Ovary (tissue), 9 donors: ENCODE data around the gene RPTOR. TPM values are rescaled to one million over a fixed set of nuclear protein-coding genes. Genes with fewer than 3 reads are reported as not detected.

Source experiments
- DNase-seq, 5 donors: peaks; one replicate each; pipeline ENCODE4 v3.0.0-alpha.2; 2019 to 2020
- H3K27ac ChIP-seq, 2 donors: fragments of 200-600 bp; one replicate each; pipeline versions ENCODE4 v1.5.1 to v1.8.0; 2019 to 2022
- H3K27me3 ChIP-seq: fragments of 200-600 bp; one replicate; pipeline ENCODE4 v1.8.0; 2022
- H3K36me3 ChIP-seq: fragments of 200-600 bp; sonication (generic); one replicate; pipeline ENCODE4 v1.5.1; 2019
- H3K4me1 ChIP-seq: one replicate; pipeline ENCODE4 v1.8.1; 2013; ENCODE audit warnings: mild to moderate bottlenecking, moderate library complexity; ENCODE audit not compliant: insufficient read depth
- H3K4me3 ChIP-seq: fragments of 200-600 bp; sonication (generic); one replicate; pipeline ENCODE4 v1.5.1; 2017
- H3K9me3 ChIP-seq, 2 donors: fragments of 200-600 bp in 1 of 2; sonication (generic) in 1 of 2; one replicate each; pipeline versions ENCODE4 v1.5.1 to v1.8.1; 2013 to 2019; ENCODE audit warnings: mild to moderate bottlenecking in 1 of 2, moderate library complexity in 1 of 2
- EP300 ChIP-seq: sonication (generic); formaldehyde crosslinking; IDR thresholded peaks from one replicate; pipeline ENCODE4 v1.6.1; 2017; ENCODE audit warnings: antibody characterized with exemption
- POLR2A ChIP-seq: fragments of 450-650 bp; IDR thresholded peaks from one replicate; pipeline ENCODE4 v1.6.1; 2017; ENCODE audit warnings: antibody characterized with exemption, mild to moderate bottlenecking, moderate library complexity
- WGBS, 3 donors: extraction: QIAGEN DNeasy Blood & Tissue Kit in 1 of 3; methylation state at CpG; one replicate each; pipeline versions ENCODE4 v1.1.5 to v1.1.7; 2013 to 2017; 5-methylcytosine and 5-hydroxymethylcytosine counted together
- intact Hi-C, 4 donors: fragments of 100-400 bp; cut with DNase I; formaldehyde crosslinking; loops; one replicate each; pipeline versions ENCODE4 v1.11.0 to v1.15.1; 2022 to 2023
- polyA plus RNA-seq, 2 donors: library from polyadenylated mRNA; stranded (reverse); fragments of 200-250 nt in 1 of 2; fragments of 350-450 nt in 1 of 2; fragmentation: Illumina TruSeq in 1 of 2; extraction: RNeasy Lipid Tissue Mini Kit (QIAGEN cat#74804) in 1 of 2; gene quantifications; one replicate each; pipeline ENCODE4 v1.2.3, GENCODE V29; 2013 to 2014
- total RNA-seq, 7 donors: library from RNA; depleted of rRNA in 2 of 7; stranded (reverse); fragments of >200 nt in 2 of 7; fragmentation: NEBNext Ultra II Directional in 3 of 7; extraction: Animal tissue kit (Norgen Biotek cat#: 25700) in 3 of 7; gene quantifications; one replicate each; pipeline versions ENCODE4 v1.1.0 to v1.2.4, GENCODE V29; 2016 to 2023
- TF ChIP-seq, protein P1 (sequence below), 3 donors: fragments of 450-650 bp in 2 of 3; fragments of 200-600 bp in 1 of 3; IDR thresholded peaks; one replicate each; pipeline versions ENCODE4 v1.5.1 to v1.8.0; 2016 to 2022; ENCODE audit warnings: antibody characterized with exemption in 3 of 3, mild to moderate bottlenecking in 1 of 3
- donor health status: DM: no; HTN: no; CAD: no; lungs with moderate emphysema.
- donor health status: DM: no; HTN: no; CAD: no.
- donor health status: Bipolar disorder and iron deficiency.
- donor health status: DM: yes; HTN: yes; CAD: no.
- donor health status: DM: no; HTN: no; CAD: no.
- donor health status: DM: yes; HTN: yes; CAD: no.

Gene RPTOR
- total and polyA plus RNA-seq, 9 donors = 11.1 to 41.9 (median 27.9) TPM

DNA sequence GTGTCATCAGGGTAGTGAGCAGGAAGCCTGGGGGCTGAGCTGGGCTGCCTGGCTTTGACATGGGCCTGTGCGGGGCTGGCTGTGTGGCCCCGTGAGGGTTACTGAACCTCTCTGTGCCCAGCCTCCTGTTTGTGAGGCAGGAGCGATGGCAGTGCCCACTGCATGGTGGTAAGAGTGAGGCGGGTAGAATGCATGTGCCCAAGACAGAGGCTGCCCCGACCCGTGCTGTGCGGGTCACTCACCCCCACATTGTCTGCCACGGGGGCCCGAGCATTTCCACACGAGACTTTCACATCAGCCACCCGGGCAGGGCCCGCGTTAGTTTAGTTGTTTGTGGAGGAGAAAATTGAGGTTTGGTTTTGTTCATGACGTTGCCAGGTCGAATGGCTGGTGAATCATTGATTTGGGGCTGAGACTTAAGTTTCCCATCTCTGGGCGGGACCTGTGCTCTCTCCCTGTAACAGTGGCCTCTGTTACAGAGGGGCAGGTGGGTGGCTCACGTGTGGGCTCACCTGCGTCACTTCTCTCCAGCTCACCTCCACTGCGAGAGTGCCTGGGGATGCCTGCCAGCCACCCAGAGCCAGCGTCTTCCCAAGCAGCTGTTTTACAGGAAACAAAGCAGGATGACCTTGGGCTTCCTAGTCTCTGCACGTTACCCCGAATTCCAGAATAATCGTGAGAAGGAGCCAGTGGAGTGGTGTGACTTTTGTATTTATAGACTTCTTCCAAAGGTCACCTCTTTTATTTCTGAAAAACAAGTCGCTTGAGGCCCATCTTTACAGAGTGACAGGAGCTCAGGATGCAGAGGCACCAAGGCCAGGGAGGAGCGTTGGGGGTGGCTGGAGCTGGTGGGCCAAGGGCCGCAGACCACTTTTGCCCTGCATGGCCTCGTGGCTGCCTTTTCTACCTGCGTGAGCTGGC is 150.6 kb downstream of the RPTOR start:
- 51 to 67% (median 53%) methylated on average over 27 to 28 of the region's 28 CpGs for WGBS, 3 donors
- H3K4me1 ChIP-seq = peaks cover 27% of the 10 kb centered on the region
- DNase-seq = peak in 4 of 5 donors; percentile 49 to 73 (median 55)
- H3K27me3 ChIP-seq = no peaks in the 10 kb centered on the region
- TF ChIP-seq POLR2A (no peak), EP300 (no peak)
- TF ChIP-seq, protein P1, sequence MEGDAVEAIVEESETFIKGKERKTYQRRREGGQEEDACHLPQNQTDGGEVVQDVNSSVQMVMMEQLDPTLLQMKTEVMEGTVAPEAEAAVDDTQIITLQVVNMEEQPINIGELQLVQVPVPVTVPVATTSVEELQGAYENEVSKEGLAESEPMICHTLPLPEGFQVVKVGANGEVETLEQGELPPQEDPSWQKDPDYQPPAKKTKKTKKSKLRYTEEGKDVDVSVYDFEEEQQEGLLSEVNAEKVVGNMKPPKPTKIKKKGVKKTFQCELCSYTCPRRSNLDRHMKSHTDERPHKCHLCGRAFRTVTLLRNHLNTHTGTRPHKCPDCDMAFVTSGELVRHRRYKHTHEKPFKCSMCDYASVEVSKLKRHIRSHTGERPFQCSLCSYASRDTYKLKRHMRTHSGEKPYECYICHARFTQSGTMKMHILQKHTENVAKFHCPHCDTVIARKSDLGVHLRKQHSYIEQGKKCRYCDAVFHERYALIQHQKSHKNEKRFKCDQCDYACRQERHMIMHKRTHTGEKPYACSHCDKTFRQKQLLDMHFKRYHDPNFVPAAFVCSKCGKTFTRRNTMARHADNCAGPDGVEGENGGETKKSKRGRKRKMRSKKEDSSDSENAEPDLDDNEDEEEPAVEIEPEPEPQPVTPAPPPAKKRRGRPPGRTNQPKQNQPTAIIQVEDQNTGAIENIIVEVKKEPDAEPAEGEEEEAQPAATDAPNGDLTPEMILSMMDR (IDR thresholded peaks at IDR 0.05) = no peak
- no peaks in the 10 kb centered on the region for H3K9me3 ChIP-seq
- intact Hi-C loops = no loop called here
- H3K4me3 ChIP-seq = no peak overlapping the region
- peak overlapping the region in 1 of 2 donors; percentile 56 for H3K27ac ChIP-seq
- H3K36me3 ChIP-seq = no peaks in the 10 kb centered on the region

DNA sequence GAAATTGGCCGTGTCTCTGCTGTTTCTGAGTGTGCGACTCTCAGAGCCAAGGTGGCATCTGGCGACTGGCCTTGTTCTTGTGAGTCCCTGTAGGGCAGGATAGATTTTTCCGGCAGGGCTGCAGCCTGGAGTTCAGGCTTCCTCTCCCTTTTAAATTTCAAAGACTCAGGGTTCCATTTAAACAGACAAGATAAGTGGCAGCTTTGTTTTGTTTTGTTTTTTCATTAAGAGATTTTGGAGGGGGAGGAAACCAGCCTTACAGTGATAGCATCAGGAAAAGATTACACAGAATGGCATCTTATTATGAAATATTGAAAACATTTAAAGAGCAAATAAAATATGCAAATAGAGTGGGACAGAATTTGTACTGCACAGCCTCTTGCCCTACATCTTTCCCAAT is 151.3 kb downstream of the RPTOR start:
- intact Hi-C loops = no loop called here
- 39 to 78% (median 44%) methylated on average over 4 of the region's 4 CpGs for WGBS, 3 donors
- no peak for DNase-seq

DNA sequence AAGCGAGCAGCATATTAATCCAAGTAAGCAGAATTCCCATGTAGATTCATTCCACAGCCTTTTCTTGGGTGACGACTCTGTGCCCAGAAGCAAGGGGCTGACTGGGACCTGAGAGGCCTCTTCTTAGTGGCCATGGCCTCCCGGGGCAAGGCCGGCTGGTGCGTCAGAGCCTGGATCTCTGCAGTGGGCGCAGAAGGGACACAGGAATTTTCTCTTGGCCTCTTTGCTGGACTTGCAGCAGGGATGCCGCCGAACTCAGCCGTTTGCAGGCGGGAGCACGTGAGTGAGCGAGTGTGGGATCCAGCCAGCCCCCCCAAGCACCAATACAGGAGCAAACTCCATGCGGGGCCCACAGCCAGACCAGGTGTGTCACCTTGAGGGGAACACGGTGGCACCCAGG is 151.8 kb downstream of the RPTOR start:
- Histone ChIP-seq H3K36me3 (no peaks in the 10 kb centered on the region), H3K9me3 (no peaks in the 10 kb centered on the region), H3K4me1 (peaks cover 27% of the 10 kb centered on the region), H3K27ac (peak overlapping the region in 1 of 2 donors; percentile 56), H3K4me3 (no peak overlapping the region), H3K27me3 (no peaks in the 10 kb centered on the region)
- WGBS, 3 donors = 27 to 56% (median 39%) methylated on average over 14 of the region's 14 CpGs
- DNase-seq = peak; percentile 34 to 72 (median 61)
- intact Hi-C loops = no loop called here
- TF ChIP-seq POLR2A (no peak), EP300 (no peak)
- TF ChIP-seq, protein P1 (IDR thresholded peaks at IDR 0.05) = no peak

More for the DNA sequence above, 151.3 kb downstream of the RPTOR start:
- no peaks in the 10 kb centered on the region for H3K36me3 ChIP-seq
- peak overlapping the region in 1 of 2 donors; percentile 56 for H3K27ac ChIP-seq
- TF ChIP-seq EP300 (no peak), POLR2A (no peak)
- TF ChIP-seq, protein P1 (IDR thresholded peaks at IDR 0.05) = no peak
- H3K9me3 ChIP-seq = no peaks in the 10 kb centered on the region
- peaks cover 27% of the 10 kb centered on the region for H3K4me1 ChIP-seq
- H3K27me3 ChIP-seq = no peaks in the 10 kb centered on the region
- H3K4me3 ChIP-seq = no peak overlapping the region

DNA sequence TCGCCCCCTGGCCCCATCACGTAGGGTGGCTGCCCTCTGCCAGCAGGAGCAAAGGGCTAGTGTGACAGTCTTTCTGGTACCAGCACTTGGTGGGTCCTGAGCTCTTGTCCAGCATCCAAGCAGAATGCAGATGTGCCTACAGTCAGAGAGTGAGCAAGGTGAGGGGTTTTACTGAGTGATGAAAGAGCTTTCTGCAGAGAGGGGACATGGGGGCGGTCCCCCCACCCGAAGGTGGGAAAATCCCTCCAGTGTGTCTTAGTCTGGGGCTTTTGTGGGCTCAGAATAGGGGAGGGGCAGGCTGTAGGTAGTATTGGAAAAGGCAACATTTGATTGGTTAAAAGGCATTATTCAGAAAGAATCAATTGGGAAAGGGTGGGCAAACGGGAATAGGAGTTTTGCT is 152.3 kb downstream of the RPTOR start:
- Histone ChIP-seq H3K4me1 (peaks cover 27% of the 10 kb centered on the region), H3K27ac (peak overlapping the region in 1 of 2 donors; percentile 56), H3K9me3 (no peaks in the 10 kb centered on the region), H3K27me3 (no peaks in the 10 kb centered on the region), H3K36me3 (no peaks in the 10 kb centered on the region), H3K4me3 (no peak overlapping the region)
- WGBS, 3 donors = 85 to 94% (median 86%) methylated on average over 5 of the region's 5 CpGs
- no peak for DNase-seq
- TF ChIP-seq, protein P1 (IDR thresholded peaks at IDR 0.05) = no peak
- TF ChIP-seq EP300 = no peak
- TF ChIP-seq POLR2A = no peak
- intact Hi-C loops = no loop called here
